Rectal smooth muscle tissue (tissue), 1 donor: ENCODE results near the gene PREPL.

Source experiments
- H3K27ac ChIP-seq: one replicate; pipeline ENCODE4 v1.7.0; 2013; ENCODE audit warnings: low read depth, low read length, inconsistent platforms
- H3K27me3 ChIP-seq: one replicate; pipeline ENCODE4 v1.7.0; 2013; ENCODE audit warnings: low read length; ENCODE audit not compliant: control insufficient read depth, insufficient read depth
- H3K36me3 ChIP-seq: one replicate; pipeline ENCODE4 v1.7.0; 2013; ENCODE audit warnings: low read length; ENCODE audit not compliant: control insufficient read depth, insufficient read depth
- H3K4me1 ChIP-seq: one replicate; pipeline ENCODE4 v1.7.0; 2013; ENCODE audit warnings: low read length; ENCODE audit not compliant: control insufficient read depth, insufficient read depth
- H3K4me3 ChIP-seq: one replicate; pipeline ENCODE4 v1.7.0; 2013; ENCODE audit warnings: low read length
- H3K9ac ChIP-seq: one replicate; pipeline ENCODE4 v1.7.0; 2013; ENCODE audit warnings: low read length

Gene PREPL

GRCh38 chr2:44364604-44365003 lies 3.3 kb upstream of the PREPL start:
- H3K27me3 ChIP-seq: no peaks in the 10 kb centered on the region
- peaks cover 10% of the 10 kb centered on the region for H3K4me1 ChIP-seq

DNA sequence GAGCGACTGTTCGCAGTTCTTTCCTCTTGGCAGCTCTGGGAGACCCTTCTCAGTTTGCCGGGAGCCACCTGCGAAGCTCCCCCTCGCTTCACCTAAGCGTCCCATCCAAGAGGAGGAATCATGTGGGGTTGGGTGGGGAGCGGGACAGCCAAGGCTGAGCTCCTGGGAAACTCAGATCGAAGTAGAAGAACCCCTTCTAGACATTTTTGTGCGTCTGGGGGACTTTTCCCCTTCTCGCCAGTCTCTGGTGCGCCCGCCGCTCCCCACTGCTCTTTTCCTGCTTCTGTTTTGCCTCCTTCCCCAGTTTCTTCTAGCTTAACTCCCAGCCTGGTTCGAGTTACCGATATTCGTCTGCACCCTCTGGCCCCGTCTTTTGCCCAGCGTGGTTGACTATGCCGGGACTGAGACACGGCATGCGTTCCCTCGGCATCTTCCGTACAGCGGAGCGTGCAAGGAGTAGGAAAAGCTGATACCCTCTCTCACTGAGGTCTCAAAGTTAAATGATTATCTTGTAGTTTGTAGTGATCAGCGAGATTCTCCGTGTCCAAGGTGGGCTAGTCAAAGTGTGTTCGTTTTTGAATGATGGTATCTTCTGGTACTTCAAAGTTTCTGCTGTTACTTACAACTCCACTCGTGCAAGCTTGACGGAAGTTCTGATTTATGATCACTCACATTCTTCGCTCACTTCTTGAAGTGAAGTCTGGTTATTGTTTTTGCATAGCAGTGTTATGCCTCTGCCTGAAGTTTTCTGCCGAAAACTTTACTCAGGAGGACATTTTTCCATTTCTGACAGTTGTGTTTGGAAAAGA lies 1.1 kb upstream of the PREPL start:
- peak overlapping the region; percentile 88 for H3K9ac ChIP-seq
- peak overlapping the region; percentile 95 for H3K4me3 ChIP-seq
- no peaks in the 10 kb centered on the region for H3K36me3 ChIP-seq
- peak overlapping the region; percentile 99 for H3K27ac ChIP-seq
- peaks cover 10% of the 10 kb centered on the region for H3K4me1 ChIP-seq
- no peaks in the 10 kb centered on the region for H3K27me3 ChIP-seq

More at GRCh38 chr2:44364604-44365003, 3.3 kb upstream of the PREPL start:
- no peak overlapping the region for H3K9ac ChIP-seq
- no peak overlapping the region for H3K4me3 ChIP-seq
- H3K27ac ChIP-seq: no peak overlapping the region
- no peaks in the 10 kb centered on the region for H3K36me3 ChIP-seq

DNA sequence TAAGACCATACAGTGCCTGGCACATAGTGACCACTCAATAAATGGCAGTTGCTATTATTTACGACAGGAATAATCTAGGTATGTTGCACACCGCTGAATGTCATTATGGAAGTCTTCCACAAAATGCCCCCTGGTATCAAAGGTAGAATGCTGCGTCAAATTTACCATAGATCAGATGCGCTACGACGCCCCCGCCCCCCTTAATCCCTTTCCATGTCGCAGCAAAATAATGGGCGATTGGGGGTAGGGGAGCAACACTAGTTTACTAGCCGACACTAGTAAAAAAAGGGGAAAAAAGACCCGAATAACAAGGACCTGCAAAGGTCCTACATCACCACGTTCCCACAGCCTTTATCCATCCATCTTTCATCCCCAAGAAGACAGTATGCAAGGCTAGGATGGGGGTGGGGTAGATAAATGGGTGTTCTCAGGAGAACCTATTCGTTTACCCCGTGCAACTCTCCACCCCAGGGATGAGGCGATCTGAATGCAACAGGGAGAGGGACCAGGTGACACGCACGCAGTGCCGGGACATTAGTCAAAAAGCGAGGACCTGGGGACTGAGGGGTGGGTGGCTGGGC lies 455 bp downstream of the PREPL start:
- H3K4me1 ChIP-seq: peaks cover 10% of the 10 kb centered on the region
- H3K4me3 ChIP-seq: peak overlapping the region; percentile 89
- H3K36me3 ChIP-seq: no peaks in the 10 kb centered on the region
- peak overlapping the region; percentile 90 for H3K9ac ChIP-seq
- no peaks in the 10 kb centered on the region for H3K27me3 ChIP-seq
- H3K27ac ChIP-seq: peak overlapping the region; percentile 99

DNA sequence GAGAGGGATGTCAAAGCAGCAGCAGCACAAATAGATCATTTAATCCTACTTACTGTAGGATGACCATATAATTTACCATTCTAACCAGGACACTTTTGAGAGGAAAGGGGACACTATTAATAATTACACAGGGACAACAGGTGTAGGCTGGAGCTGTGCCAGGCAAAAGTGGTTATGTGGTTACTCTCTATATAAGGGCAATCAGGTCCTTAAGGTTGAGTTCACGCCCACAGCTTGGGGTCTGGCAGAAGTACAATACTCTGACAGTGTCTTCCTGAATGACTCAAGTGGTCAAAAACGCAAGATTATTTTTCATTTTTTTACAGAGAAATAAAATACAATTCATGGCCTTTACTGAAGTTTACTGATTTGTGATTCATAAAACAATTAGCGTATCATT lies 2.8 kb downstream of the PREPL start:
- no peak overlapping the region for H3K4me3 ChIP-seq
- no peak overlapping the region for H3K9ac ChIP-seq
- no peaks in the 10 kb centered on the region for H3K27me3 ChIP-seq
- H3K36me3 ChIP-seq: no peaks in the 10 kb centered on the region
- H3K4me1 ChIP-seq: peaks cover 10% of the 10 kb centered on the region
- no peak overlapping the region for H3K27ac ChIP-seq

GRCh38 chr2:44354761-44355160 lies 6.5 kb downstream of the PREPL start:
- Histone ChIP-seq H3K4me3 (no peak overlapping the region), H3K36me3 (no peaks in the 10 kb centered on the region), H3K4me1 (no peaks in the 10 kb centered on the region), H3K27me3 (no peaks in the 10 kb centered on the region), H3K9ac (no peak overlapping the region), H3K27ac (no peak overlapping the region)

DNA sequence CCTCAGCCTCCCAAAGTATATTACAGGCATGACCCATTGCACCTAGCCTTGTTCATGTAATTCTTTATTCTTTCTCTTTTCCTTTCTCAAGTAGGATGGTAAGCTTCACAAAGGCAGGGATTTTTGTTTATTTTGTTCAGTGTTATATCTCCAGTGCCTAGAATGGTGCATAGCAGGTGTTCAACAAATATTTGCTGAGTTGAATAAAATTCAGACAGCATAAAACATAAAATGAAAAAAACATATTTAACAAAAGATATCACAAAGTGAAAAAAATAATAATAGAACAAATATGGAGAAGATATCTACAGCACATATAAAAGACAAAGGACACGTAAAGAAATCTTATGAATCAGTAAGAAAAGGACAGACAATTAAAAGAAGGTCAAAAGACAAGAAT lies 8.8 kb downstream of the PREPL start:
- H3K36me3 ChIP-seq: no peaks in the 10 kb centered on the region
- no peaks in the 10 kb centered on the region for H3K27me3 ChIP-seq
- no peak overlapping the region for H3K27ac ChIP-seq
- H3K4me1 ChIP-seq: peaks cover 6% of the 10 kb centered on the region
- no peak overlapping the region for H3K9ac ChIP-seq
- no peak overlapping the region for H3K4me3 ChIP-seq

DNA sequence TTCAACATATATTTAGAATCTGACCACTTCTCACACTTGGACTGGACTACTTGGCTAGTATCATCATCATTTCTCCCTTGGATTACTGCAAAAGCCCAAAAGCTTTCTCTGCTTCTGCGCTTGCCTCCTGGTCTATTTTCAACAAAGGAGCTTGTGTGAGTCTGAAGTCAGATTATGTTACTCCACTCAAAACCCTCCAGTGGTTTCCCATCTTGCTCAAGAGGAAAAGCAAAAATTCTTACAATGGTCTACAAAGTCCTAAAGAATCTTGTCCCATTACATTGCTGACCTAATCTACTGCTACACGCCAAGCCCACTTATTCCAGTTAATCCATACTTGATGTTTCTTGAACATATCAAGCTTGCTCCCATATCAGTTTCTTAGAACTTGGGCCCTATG lies 9.6 kb downstream of the PREPL start:
- H3K36me3 ChIP-seq: no peaks in the 10 kb centered on the region
- peaks cover 6% of the 10 kb centered on the region for H3K4me1 ChIP-seq
- H3K27me3 ChIP-seq: no peaks in the 10 kb centered on the region
- no peak overlapping the region for H3K27ac ChIP-seq
- no peak overlapping the region for H3K9ac ChIP-seq
- no peak overlapping the region for H3K4me3 ChIP-seq

DNA sequence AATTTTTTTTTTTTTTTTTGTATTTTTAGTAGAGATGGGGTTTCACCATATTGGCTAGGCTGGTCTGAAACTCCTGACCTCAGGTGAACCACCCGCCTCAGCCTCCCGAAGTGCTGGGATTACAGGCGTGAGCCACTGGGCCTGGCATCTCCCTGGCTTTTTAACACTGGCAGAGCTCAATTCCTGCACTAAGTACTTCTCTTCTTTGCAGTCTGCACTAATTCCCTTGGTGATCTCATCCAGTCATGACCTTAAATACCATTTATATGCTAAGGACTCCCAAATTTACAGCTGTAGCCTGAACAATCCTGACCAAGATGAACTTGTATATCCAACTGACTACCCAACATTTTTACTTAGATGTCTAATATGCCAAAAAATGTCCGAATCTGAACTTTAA lies 10.2 kb downstream of the PREPL start:
- Histone ChIP-seq H3K27ac (no peak overlapping the region), H3K4me1 (peaks cover 6% of the 10 kb centered on the region), H3K27me3 (no peaks in the 10 kb centered on the region), H3K36me3 (no peaks in the 10 kb centered on the region), H3K9ac (no peak overlapping the region), H3K4me3 (no peak overlapping the region)

DNA sequence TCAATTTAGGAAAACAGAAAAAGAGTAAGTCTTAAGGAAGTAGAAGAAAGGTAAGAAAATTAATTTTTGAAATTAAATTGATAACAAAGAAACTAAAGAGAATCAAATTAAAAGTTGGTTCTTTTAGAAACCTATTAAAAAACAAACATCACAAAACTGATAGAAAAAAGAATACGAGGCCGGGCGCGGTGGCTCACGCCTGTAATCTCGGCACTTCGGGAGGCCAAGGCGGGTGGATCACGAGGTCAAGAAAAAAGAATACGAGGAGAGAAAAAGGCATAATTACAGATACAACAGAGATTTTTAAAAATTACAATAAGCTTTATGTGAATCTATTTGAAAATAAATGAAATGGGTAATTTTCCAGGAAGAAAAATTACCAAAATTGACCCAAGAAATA lies 11.8 kb downstream of the PREPL start:
- Histone ChIP-seq H3K4me3 (no peak overlapping the region), H3K36me3 (no peaks in the 10 kb centered on the region), H3K4me1 (peaks cover 6% of the 10 kb centered on the region), H3K27ac (no peak overlapping the region), H3K9ac (no peak overlapping the region), H3K27me3 (no peaks in the 10 kb centered on the region)

GRCh38 chr2:44348400-44348799 lies 12.9 kb downstream of the PREPL start:
- no peak overlapping the region for H3K27ac ChIP-seq

DNA sequence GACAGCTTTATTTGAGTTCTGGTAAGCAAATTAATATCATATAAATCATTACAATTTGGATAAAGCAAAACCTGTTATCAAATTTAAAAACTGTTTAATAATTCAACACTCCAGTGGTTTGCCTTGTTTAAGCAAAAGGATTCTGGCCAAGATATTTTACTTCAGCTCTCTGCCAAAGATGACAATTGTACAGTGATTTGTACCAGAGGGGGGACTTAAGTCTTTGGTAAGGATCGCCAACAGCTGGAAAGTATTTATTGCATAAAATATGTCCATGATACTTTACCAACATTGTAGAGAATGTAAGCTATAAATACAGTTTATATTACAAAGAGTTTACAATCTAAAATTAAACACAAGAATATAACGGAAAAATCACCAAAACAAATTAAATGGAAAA lies 13.8 kb downstream of the PREPL start:
- no peak overlapping the region for H3K4me3 ChIP-seq
- no peaks in the 10 kb centered on the region for H3K27me3 ChIP-seq
- no peak overlapping the region for H3K27ac ChIP-seq
- H3K36me3 ChIP-seq: peaks cover 5% of the 10 kb centered on the region
- H3K4me1 ChIP-seq: peaks cover 6% of the 10 kb centered on the region
- H3K9ac ChIP-seq: no peak overlapping the region

More at GRCh38 chr2:44348400-44348799, 12.9 kb downstream of the PREPL start:
- H3K4me1 ChIP-seq: peaks cover 6% of the 10 kb centered on the region
- peaks cover 2% of the 10 kb centered on the region for H3K36me3 ChIP-seq
- H3K27me3 ChIP-seq: no peaks in the 10 kb centered on the region
- H3K4me3 ChIP-seq: no peak overlapping the region
- H3K9ac ChIP-seq: no peak overlapping the region

- Histone ChIP-seq H3K27ac (no peak overlapping the region), H3K27me3 (no peaks in the 10 kb centered on the region), H3K4me3 (no peak overlapping the region), H3K4me1 (no peaks in the 10 kb centered on the region), H3K9ac (no peak overlapping the region), H3K36me3 (peaks cover 10% of the 10 kb centered on the region)
Measured at GRCh38 chr2:44342854-44343253, 18.4 kb downstream of the PREPL start.
